Activated T-cell treated with anti-CD3 and anti-CD28 coated beads, Interleukin-2, amount 50 U/mL, for 48 hours (primary cell): ENCODE results near the gene ETF1.

Source experiments
- DNase-seq, 2 experiments: peaks; one replicate each; pipeline ENCODE4 v3.0.0-alpha.2; 2020

ETF1 gene

GRCh38 chr5:138460032-138460693, 82.9 kb downstream of the ETF1 start:
- peak in 1 of 2 experiments; percentile 39 for DNase-seq

- DNase-seq, result peak; percentile 89 to 90
Measured at GRCh38 chr5:138459311-138459933, 83.6 kb downstream of the ETF1 start.

- DNase-seq, result no peak
Measured at GRCh38 chr5:138458856-138459255, 84.2 kb downstream of the ETF1 start.

GRCh38 chr5:138458384-138458783, 84.7 kb downstream of the ETF1 start:
- no peak for DNase-seq

GRCh38 chr5:138457531-138458275, 85.3 kb downstream of the ETF1 start:
- DNase-seq, result no peak
